HL-60 (cell line): ENCODE measurements around the gene SMAD1.

Experiments used
- DNase-seq, 2 experiments: peaks; one replicate each; pipeline ENCODE4 v3.0.0-alpha.2; 2010 to 2020; ENCODE audit warnings: low read depth in 1 of 2, low spot score in 1 of 2
- H3K27ac ChIP-seq: fragments of 250-450 bp; sonication (Bioruptor Pico); replicated peaks from 2 replicates; pipeline ENCODE4 v1.5.1; 2020; ENCODE audit warnings: mild to moderate bottlenecking, moderate library complexity
- H3K27me3 ChIP-seq: fragments of 250-450 bp; sonication (Bioruptor Pico); 2 replicates; pipeline ENCODE4 v1.5.1; 2021; ENCODE audit warnings: mild to moderate bottlenecking, moderate library complexity; ENCODE audit not compliant: insufficient read depth, poor library complexity, severe bottlenecking
- H3K4me3 ChIP-seq: replicated peaks from 2 replicates; pipeline ENCODE4 v1.5.1; 2011; ENCODE audit warnings: mild to moderate bottlenecking, control low read depth, low read length; ENCODE audit not compliant: insufficient read depth
- GABPA ChIP-seq: IDR thresholded peaks from 2 replicates; pipeline ENCODE4 v1.6.1; 2012; ENCODE audit warnings: low read depth
- POLR2AphosphoS5 ChIP-seq: IDR thresholded peaks from 2 replicates; pipeline ENCODE4 v1.6.1; 2012; ENCODE audit warnings: low read depth
- SPI1 ChIP-seq: IDR thresholded peaks from 2 replicates; pipeline ENCODE4 v1.6.1; 2012; ENCODE audit warnings: low read depth, mild to moderate bottlenecking, borderline replicate concordance
- TF ChIP-seq, protein P1 (sequence below): IDR thresholded peaks from 2 replicates; pipeline ENCODE4 v1.6.1; 2012; ENCODE audit warnings: low read depth; ENCODE audit not compliant: insufficient replicate concordance
- TF ChIP-seq, protein P2 (sequence below): IDR thresholded peaks from one replicate; pipeline ENCODE4 v1.5.1; 2011; ENCODE audit warnings: low read length, control low read depth, inconsistent platforms; ENCODE audit not compliant: insufficient read depth

SMAD1 gene

DNA sequence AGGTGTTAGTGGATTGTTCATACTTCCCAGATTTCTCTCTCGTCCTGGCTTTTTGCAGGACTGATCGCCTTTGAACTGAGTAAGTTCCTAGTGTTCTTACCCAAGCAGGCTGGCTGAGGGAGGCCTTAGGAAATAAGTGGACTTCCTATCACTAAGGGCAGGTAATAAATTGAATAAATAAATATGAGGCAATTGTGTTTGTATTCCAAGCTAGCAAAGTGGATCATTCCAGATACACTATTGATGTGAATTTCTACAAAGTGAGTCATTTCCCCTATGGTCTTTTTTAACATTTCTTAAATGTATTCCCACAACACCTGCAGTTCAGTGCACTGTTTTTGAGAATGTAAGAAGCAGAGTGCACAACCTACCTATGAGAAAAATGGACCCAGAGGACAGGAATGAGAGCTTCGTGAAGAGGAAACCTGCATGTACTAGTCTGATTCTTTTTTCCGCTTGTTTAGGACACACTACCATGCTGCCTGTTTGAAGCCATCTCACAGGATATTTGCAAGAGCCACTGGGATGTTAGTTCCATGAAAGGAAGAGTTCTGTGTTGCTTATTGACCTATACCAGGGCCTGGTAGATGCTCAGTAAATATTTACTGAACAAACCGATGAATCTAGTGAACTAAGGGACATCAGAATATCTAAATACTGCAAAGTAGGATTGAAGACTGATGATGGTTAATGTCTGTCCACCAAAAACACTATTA is 29.0 kb upstream of the SMAD1 start:
- DNase-seq, result no peak
- TF ChIP-seq, protein P1, sequence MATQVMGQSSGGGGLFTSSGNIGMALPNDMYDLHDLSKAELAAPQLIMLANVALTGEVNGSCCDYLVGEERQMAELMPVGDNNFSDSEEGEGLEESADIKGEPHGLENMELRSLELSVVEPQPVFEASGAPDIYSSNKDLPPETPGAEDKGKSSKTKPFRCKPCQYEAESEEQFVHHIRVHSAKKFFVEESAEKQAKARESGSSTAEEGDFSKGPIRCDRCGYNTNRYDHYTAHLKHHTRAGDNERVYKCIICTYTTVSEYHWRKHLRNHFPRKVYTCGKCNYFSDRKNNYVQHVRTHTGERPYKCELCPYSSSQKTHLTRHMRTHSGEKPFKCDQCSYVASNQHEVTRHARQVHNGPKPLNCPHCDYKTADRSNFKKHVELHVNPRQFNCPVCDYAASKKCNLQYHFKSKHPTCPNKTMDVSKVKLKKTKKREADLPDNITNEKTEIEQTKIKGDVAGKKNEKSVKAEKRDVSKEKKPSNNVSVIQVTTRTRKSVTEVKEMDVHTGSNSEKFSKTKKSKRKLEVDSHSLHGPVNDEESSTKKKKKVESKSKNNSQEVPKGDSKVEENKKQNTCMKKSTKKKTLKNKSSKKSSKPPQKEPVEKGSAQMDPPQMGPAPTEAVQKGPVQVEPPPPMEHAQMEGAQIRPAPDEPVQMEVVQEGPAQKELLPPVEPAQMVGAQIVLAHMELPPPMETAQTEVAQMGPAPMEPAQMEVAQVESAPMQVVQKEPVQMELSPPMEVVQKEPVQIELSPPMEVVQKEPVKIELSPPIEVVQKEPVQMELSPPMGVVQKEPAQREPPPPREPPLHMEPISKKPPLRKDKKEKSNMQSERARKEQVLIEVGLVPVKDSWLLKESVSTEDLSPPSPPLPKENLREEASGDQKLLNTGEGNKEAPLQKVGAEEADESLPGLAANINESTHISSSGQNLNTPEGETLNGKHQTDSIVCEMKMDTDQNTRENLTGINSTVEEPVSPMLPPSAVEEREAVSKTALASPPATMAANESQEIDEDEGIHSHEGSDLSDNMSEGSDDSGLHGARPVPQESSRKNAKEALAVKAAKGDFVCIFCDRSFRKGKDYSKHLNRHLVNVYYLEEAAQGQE, result no peak
- TF ChIP-seq SPI1 (no peak), POLR2AphosphoS5 (no peak), GABPA (no peak)
- TF ChIP-seq, protein P2, sequence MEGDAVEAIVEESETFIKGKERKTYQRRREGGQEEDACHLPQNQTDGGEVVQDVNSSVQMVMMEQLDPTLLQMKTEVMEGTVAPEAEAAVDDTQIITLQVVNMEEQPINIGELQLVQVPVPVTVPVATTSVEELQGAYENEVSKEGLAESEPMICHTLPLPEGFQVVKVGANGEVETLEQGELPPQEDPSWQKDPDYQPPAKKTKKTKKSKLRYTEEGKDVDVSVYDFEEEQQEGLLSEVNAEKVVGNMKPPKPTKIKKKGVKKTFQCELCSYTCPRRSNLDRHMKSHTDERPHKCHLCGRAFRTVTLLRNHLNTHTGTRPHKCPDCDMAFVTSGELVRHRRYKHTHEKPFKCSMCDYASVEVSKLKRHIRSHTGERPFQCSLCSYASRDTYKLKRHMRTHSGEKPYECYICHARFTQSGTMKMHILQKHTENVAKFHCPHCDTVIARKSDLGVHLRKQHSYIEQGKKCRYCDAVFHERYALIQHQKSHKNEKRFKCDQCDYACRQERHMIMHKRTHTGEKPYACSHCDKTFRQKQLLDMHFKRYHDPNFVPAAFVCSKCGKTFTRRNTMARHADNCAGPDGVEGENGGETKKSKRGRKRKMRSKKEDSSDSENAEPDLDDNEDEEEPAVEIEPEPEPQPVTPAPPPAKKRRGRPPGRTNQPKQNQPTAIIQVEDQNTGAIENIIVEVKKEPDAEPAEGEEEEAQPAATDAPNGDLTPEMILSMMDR, result no peak

GRCh38 chr4:145453163-145453520 is 28.5 kb upstream of the SMAD1 start:
- no peak overlapping the region for H3K4me3 ChIP-seq
- no peak overlapping the region for H3K27ac ChIP-seq
- DNase-seq, result no peak

More for the DNA sequence above, 29.0 kb upstream of the SMAD1 start:
- Histone ChIP-seq H3K27me3 (no peaks in the 10 kb centered on the region), H3K27ac (no peak overlapping the region), H3K4me3 (no peak overlapping the region)

GRCh38 chr4:145473203-145473602 is 8.4 kb upstream of the SMAD1 start:
- Histone ChIP-seq H3K4me3 (no peak overlapping the region), H3K27ac (no peak overlapping the region), H3K27me3 (no peaks in the 10 kb centered on the region)
- no peak for DNase-seq
- TF ChIP-seq GABPA (no peak), POLR2AphosphoS5 (no peak), SPI1 (no peak)
- TF ChIP-seq, protein P2, result no peak
- TF ChIP-seq, protein P1, result no peak

More at GRCh38 chr4:145453163-145453520, 28.5 kb upstream of the SMAD1 start:
- H3K27me3 ChIP-seq, result no peaks in the 10 kb centered on the region
- TF ChIP-seq SPI1, result no peak
- no peak for TF ChIP-seq GABPA
- TF ChIP-seq, protein P2, result no peak
- no peak for TF ChIP-seq POLR2AphosphoS5
- TF ChIP-seq, protein P1, result no peak
